GM12873 (cell line): ENCODE measurements around the gene UNG.

ENCODE experiments used
- CTCF ChIP-seq: IDR thresholded peaks from 2 replicates; pipeline ENCODE4 v1.5.1; 2012; ENCODE audit warnings: low read depth, mild to moderate bottlenecking, moderate library complexity, low read length, control low read depth; ENCODE audit not compliant: insufficient read depth; ENCODE audit errors: missing control alignments

Gene UNG

GRCh38 chr12:109097435-109098182 is at the start of gene UNG:
UNG (plus strand) TSS chr12:109097597; CDS start chr12:109097680, 83 bp downstream.
- no peak for TF ChIP-seq CTCF

- TF ChIP-seq CTCF = no peak
These were observed 45.3 kb upstream of the UNG start for GRCh38 chr12:109052097-109052413.

GRCh38 chr12:109052414-109053323 is 44.7 kb upstream of the UNG start, which contains the start of gene USP30:
USP30 (plus strand) TSS chr12:109052576; CDS start chr12:109052679, 103 bp downstream.
- TF ChIP-seq CTCF = no peak

GRCh38 chr12:109053382-109054123 is 43.8 kb upstream of the UNG start:
- TF ChIP-seq CTCF = no peak

- TF ChIP-seq CTCF = no peak
These were observed 42.9 kb upstream of the UNG start for GRCh38 chr12:109054520-109054919.

- no peak for TF ChIP-seq CTCF
These were observed 40.5 kb upstream of the UNG start for GRCh38 chr12:109056891-109057290.

GRCh38 chr12:109057376-109057775 is 40.0 kb upstream of the UNG start:
- TF ChIP-seq CTCF = no peak
